ENCODE data around the gene NOS1AP. TPM values are rescaled to one million over a fixed set of nuclear protein-coding genes. Genes with fewer than 3 reads are reported as not detected.
A peak's percentile ranks its signal among the peaks of the same experiment; 100 is the strongest.

Gene NOS1AP
- polyA plus RNA-seq, 1 experiment, result 0.04 TPM

DNA sequence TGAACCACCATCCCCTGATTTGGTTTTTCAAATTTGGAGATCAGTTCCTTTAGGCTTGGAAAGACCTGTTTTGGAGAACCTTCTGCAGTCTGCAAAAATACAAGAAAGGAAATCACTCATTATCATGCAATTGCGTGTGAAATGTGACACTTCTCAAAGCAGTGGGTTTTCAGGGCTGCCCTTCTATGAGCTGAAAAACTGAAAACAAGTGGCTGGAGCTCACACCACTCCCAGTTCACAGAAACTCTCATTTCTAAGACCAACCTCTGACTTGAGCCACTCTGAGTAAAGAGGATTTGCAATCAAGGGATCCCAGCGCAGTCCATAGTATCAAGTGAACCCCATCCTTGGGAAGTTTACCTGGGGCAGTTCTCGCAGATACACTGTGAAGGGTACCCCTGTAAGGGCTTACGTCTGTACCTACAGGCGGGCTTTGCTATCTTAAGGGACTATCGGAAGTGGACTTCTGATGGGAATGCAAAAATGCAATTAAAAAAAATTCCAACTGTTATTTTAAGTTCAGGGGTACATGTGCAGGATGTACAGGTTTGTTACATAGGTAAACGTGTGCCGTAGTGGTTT lies 329.6 kb downstream of the NOS1AP start:
- ChIA-PET CTCF (interaction anchor here (0.9 to 1.3 kb wide), 2 partner anchors 8 to 9 kb away, joined by 3 read pairs; no protein-coding TSS in a partner anchor), POLR2A (no interaction called here)
- DNase-seq (ENCODE audit: low read depth, low spot score), result no peak
- no peak overlapping the region for H3K27ac ChIP-seq (ENCODE audit: low read depth, low read length)
- no peaks in the 10 kb centered on the region for H3K9me3 ChIP-seq (ENCODE audit: control insufficient read depth, insufficient read depth, low read length)
- H3K27me3 ChIP-seq (ENCODE audit: control insufficient read depth, insufficient read depth, low read length), result peaks cover 26% of the 10 kb centered on the region
- no peak overlapping the region for H3K4me3 ChIP-seq (ENCODE audit: low read depth, low read length)
- TF ChIP-seq, protein P1, sequence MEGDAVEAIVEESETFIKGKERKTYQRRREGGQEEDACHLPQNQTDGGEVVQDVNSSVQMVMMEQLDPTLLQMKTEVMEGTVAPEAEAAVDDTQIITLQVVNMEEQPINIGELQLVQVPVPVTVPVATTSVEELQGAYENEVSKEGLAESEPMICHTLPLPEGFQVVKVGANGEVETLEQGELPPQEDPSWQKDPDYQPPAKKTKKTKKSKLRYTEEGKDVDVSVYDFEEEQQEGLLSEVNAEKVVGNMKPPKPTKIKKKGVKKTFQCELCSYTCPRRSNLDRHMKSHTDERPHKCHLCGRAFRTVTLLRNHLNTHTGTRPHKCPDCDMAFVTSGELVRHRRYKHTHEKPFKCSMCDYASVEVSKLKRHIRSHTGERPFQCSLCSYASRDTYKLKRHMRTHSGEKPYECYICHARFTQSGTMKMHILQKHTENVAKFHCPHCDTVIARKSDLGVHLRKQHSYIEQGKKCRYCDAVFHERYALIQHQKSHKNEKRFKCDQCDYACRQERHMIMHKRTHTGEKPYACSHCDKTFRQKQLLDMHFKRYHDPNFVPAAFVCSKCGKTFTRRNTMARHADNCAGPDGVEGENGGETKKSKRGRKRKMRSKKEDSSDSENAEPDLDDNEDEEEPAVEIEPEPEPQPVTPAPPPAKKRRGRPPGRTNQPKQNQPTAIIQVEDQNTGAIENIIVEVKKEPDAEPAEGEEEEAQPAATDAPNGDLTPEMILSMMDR (IDR thresholded peaks at IDR 0.05; ENCODE audit: low read depth, low read length), result no peak

GRCh38 chr1:162400790-162401355 lies 331.4 kb downstream of the NOS1AP start:
- no peaks in the 10 kb centered on the region for H3K9me3 ChIP-seq (ENCODE audit: control insufficient read depth, insufficient read depth, low read length)
- CTCF ChIA-PET, result interaction anchor here (1.6 kb wide), 1 partner anchor 9 kb away, joined by 7 read pairs; no protein-coding TSS in a partner anchor
- peaks cover 26% of the 10 kb centered on the region for H3K27me3 ChIP-seq (ENCODE audit: control insufficient read depth, insufficient read depth, low read length)
- TF ChIP-seq, protein P1 (IDR thresholded peaks at IDR 0.05; ENCODE audit: low read depth, low read length), result no peak
- H3K4me3 ChIP-seq (ENCODE audit: low read depth, low read length), result no peak overlapping the region
- no peak overlapping the region for H3K27ac ChIP-seq (ENCODE audit: low read depth, low read length)
- no peak for DNase-seq (ENCODE audit: low read depth, low spot score)
- POLR2A ChIA-PET, result no interaction called here

GRCh38 chr1:162404550-162405160 lies 335.2 kb downstream of the NOS1AP start:
- TF ChIP-seq, protein P1 (IDR thresholded peaks at IDR 0.05; ENCODE audit: low read depth, low read length), result no peak
- ChIA-PET POLR2A (no interaction called here), CTCF (interaction anchor here (1.1 to 1.5 kb wide), 2 partner anchors 13 to 349 kb away, joined by 3 to 5 read pairs; no protein-coding TSS in a partner anchor)
- Histone ChIP-seq H3K9me3 (ENCODE audit: control insufficient read depth, insufficient read depth, low read length) (no peaks in the 10 kb centered on the region), H3K27me3 (ENCODE audit: control insufficient read depth, insufficient read depth, low read length) (no peaks in the 10 kb centered on the region), H3K27ac (ENCODE audit: low read depth, low read length) (no peak overlapping the region), H3K4me3 (ENCODE audit: low read depth, low read length) (no peak overlapping the region)
- DNase-seq (ENCODE audit: low read depth, low spot score), result peak; percentile 21

DNA sequence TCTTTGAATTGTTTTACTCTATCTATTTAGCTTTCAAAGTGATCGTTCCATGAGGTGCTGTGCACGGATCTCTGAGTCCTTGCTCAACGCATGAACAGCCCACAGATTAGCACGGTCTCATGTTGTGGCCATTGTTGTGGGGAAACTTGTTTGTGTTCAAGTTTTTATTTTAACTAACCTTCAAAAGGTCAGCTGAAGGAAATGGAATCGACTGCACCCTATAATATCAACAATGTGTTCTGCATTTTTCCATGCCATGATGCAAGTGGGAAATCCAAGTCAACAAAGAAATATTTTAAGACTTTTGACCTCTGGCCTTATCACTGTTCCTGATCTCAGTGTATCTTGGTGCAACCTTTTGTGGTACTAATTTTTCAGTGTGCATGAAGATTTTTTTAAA lies 336.3 kb downstream of the NOS1AP start:
- POLR2A ChIA-PET, result no interaction called here
- H3K9me3 ChIP-seq (ENCODE audit: control insufficient read depth, insufficient read depth, low read length), result no peaks in the 10 kb centered on the region

More for the DNA sequence above, 336.3 kb downstream of the NOS1AP start:
- no peaks in the 10 kb centered on the region for H3K27me3 ChIP-seq (ENCODE audit: control insufficient read depth, insufficient read depth, low read length)
- no peak for DNase-seq (ENCODE audit: low read depth, low spot score)
- CTCF ChIA-PET, result interaction anchor here (1.5 kb wide), 1 partner anchor 14 kb away, joined by 5 read pairs; no protein-coding TSS in a partner anchor
- TF ChIP-seq, protein P1 (IDR thresholded peaks at IDR 0.05; ENCODE audit: low read depth, low read length), result no peak
- no peak overlapping the region for H3K27ac ChIP-seq (ENCODE audit: low read depth, low read length)
- H3K4me3 ChIP-seq (ENCODE audit: low read depth, low read length), result no peak overlapping the region
